ENCODE data around the gene CUX1. TPM values are rescaled to one million over a fixed set of nuclear protein-coding genes. Genes with fewer than 3 reads are reported as not detected.
"Not testable (repeated sequence)": the region's sequence is repeated elsewhere in the genome, so short reads cannot be mapped to it uniquely, and the experiment has no call there.

CUX1 gene
- total RNA-seq, 1 experiment from 2014 or later = 64.3 TPM

GRCh38 chr7:101848208-101848951, 31.0 kb downstream of the CUX1 start:
- POLR2A ChIA-PET = interaction anchor here (0.7 kb wide), 2 partner anchors 74 to 526 kb away, joined by 3 to 4 read pairs; no protein-coding TSS in a partner anchor
- Mint-ChIP-seq H3K4me3 (no peak overlapping the region), H3K9me3 (peaks cover 16% of the 10 kb centered on the region), H3K27ac (no peak overlapping the region; the same call in 1 of the 2 replicates), H3K36me3 (peaks cover 28% of the 10 kb centered on the region), H3K27me3 (ENCODE audit: low read depth) (no peaks in the 10 kb centered on the region), H3K4me1 (peaks cover 39% of the 10 kb centered on the region)
- no peak for DNase-seq (ENCODE audit: low spot score)
- TF ChIP-seq SOX15 (CRISPR knock-in tag; IDR thresholded peaks at IDR 0.05) (no peak), NR1H2 (CRISPR knock-in tag; IDR thresholded peaks at IDR 0.05) (no peak), ZNF121 (CRISPR knock-in tag; IDR thresholded peaks at IDR 0.05) (peak; percentile 77; the same call in 1 of the 2 replicates), CBFB (CRISPR knock-in tag; IDR thresholded peaks at IDR 0.05; ENCODE audit: low read depth) (no peak)
- CTCF ChIA-PET = no interaction called here
- ATAC-seq = no peak

GRCh38 chr7:101849314-101849713, 31.9 kb downstream of the CUX1 start:
- H3K9me3 Mint-ChIP-seq = peaks cover 16% of the 10 kb centered on the region
- POLR2A ChIA-PET = interaction anchor here (0.7 kb wide), 2 partner anchors 73 to 527 kb away, joined by 3 to 4 read pairs; no protein-coding TSS in a partner anchor

GRCh38 chr7:101852364-101852763, 34.9 kb downstream of the CUX1 start:
- CTCF ChIA-PET; POLR2A ChIA-PET; H3K27ac Mint-ChIP-seq; ATAC-seq; H3K27me3 Mint-ChIP-seq (ENCODE audit: low read depth); DNase-seq (ENCODE audit: low spot score); H3K4me3 Mint-ChIP-seq: not testable (repeated sequence)
- peaks cover 16% of the 10 kb centered on the region for H3K9me3 Mint-ChIP-seq
- H3K36me3 Mint-ChIP-seq = peaks cover 15% of the 10 kb centered on the region
- peaks cover 56% of the 10 kb centered on the region for H3K4me1 Mint-ChIP-seq

More at GRCh38 chr7:101849314-101849713, 31.9 kb downstream of the CUX1 start:
- H3K4me3 Mint-ChIP-seq; DNase-seq (ENCODE audit: low spot score); ATAC-seq; H3K27ac Mint-ChIP-seq; H3K27me3 Mint-ChIP-seq (ENCODE audit: low read depth); CTCF ChIA-PET: not testable (repeated sequence)
- Mint-ChIP-seq H3K36me3 (peaks cover 28% of the 10 kb centered on the region), H3K4me1 (peaks cover 40% of the 10 kb centered on the region)

GRCh38 chr7:101853684-101854083, 36.3 kb downstream of the CUX1 start:
- POLR2A ChIA-PET = no interaction called here
- CTCF ChIA-PET = interaction anchor here (1.0 kb wide), 1 partner anchor 39 kb away, joined by 3 read pairs; no protein-coding TSS in a partner anchor
- ATAC-seq (no peak), DNase-seq (ENCODE audit: low spot score) (no peak)
- H3K27ac Mint-ChIP-seq = no peak overlapping the region; the same call in 1 of the 2 replicates
- TF ChIP-seq ZNF317 (CRISPR knock-in tag; IDR thresholded peaks at IDR 0.05; ENCODE audit: borderline replicate concordance, low read depth) (no peak), ZBTB43 (CRISPR knock-in tag; IDR thresholded peaks at IDR 0.05) (no peak)
- peaks cover 9% of the 10 kb centered on the region for H3K9me3 Mint-ChIP-seq
- no peaks in the 10 kb centered on the region for H3K27me3 Mint-ChIP-seq (ENCODE audit: low read depth)
- H3K4me1 Mint-ChIP-seq = peaks cover 70% of the 10 kb centered on the region
- peaks cover 8% of the 10 kb centered on the region for H3K36me3 Mint-ChIP-seq
- no peak overlapping the region for H3K4me3 Mint-ChIP-seq

GRCh38 chr7:101854084-101854865, 36.8 kb downstream of the CUX1 start:
- Mint-ChIP-seq H3K27me3 (ENCODE audit: low read depth) (no peaks in the 10 kb centered on the region), H3K9me3 (peaks cover 4% of the 10 kb centered on the region), H3K4me1 (peaks cover 75% of the 10 kb centered on the region), H3K27ac (peak overlapping the region; percentile 51), H3K36me3 (peaks cover 4% of the 10 kb centered on the region; the same call in 1 of the 2 replicates), H3K4me3 (no peak overlapping the region)
- TF ChIP-seq ATF1 (CRISPR knock-in tag; IDR thresholded peaks at IDR 0.05) = no peak
- TF ChIP-seq NR1H2 (CRISPR knock-in tag; IDR thresholded peaks at IDR 0.05) = no peak
- TF ChIP-seq SMAD4 (CRISPR knock-in tag; IDR thresholded peaks at IDR 0.05) = no peak
- no peak for TF ChIP-seq NR2C2 (CRISPR knock-in tag; IDR thresholded peaks at IDR 0.05)
- TF ChIP-seq KAT7 (CRISPR knock-in tag; IDR thresholded peaks at IDR 0.05; ENCODE audit: borderline replicate concordance) = no peak
- no peak for TF ChIP-seq NFYB (CRISPR knock-in tag; conservative IDR thresholded peaks at IDR 0.05; ENCODE audit: low read depth)
- TF ChIP-seq MLX (CRISPR knock-in tag; IDR thresholded peaks at IDR 0.05) = no peak
- TF ChIP-seq ATF6 (CRISPR knock-in tag; IDR thresholded peaks at IDR 0.05) = no peak
- CTCF ChIA-PET = no interaction called here
- POLR2A ChIA-PET = no interaction called here
- ATAC-seq = no peak
- no peak for DNase-seq (ENCODE audit: low spot score)
